ENCODE measurements around the gene OR9G4. TPM values are rescaled to one million over a fixed set of nuclear protein-coding genes. Genes with fewer than 3 reads are reported as not detected.

OR9G4 gene
- total and polyA plus RNA-seq, 2 of the 13 experiments (the other 11 are each of a cell fraction or from before 2014, with no cell fraction given) = not detected

DNA sequence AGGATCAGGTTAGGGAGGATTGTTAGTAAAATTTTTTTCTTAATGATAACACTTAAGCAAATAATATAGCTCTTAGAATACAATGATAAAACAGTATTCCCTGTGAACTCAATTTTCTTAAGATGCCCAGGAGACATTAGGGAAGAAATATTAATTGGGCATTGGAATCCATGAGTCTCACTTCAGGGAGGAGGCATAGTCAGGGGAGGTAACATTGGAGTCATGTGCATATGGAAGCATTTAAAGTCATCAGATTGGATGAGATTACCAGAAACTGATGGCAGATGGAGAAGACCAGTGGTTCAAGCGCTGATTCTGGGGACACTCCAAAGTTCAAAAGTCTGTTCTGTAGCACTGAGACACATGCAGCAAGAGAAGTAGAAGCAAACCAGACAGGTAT lies 49.7 kb downstream of the OR9G4 start, which contains the start of gene OR9G1 (continued):
- no peak for TF ChIP-seq CREM (IDR thresholded peaks at IDR 0.05)
- no peak for TF ChIP-seq CREM (CRISPR knock-in tag; IDR thresholded peaks at IDR 0.05)
- no peak for TF ChIP-seq MIER2 (CRISPR knock-in tag; IDR thresholded peaks at IDR 0.05)
- no peak for TF ChIP-seq ZNF274 (CRISPR knock-in tag; IDR thresholded peaks at IDR 0.05)

DNA sequence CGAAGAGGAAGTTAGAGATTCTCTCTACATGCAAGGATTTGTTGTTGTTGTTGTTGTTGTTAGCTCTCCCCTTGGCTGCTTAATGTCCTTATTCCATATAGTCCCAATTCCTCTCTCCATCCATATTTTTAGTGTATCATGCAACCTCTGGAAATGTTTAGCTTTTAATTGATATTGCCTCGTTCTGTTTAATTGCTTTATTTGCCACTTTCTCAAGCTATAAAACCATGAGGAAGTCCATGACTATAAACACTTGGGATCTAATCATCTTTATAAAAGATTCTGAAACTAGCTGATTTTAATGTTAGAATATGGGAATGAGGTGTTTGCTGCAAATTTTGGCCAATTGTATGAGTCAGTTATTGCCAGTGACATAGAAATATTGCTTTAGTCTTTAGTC lies 55.1 kb downstream of the OR9G4 start:
- WGBS (ENCODE audit: low lambda C conversion rate) = 13% methylated on average over 2 of the region's 2 CpGs
- TF ChIP-seq, protein P1, sequence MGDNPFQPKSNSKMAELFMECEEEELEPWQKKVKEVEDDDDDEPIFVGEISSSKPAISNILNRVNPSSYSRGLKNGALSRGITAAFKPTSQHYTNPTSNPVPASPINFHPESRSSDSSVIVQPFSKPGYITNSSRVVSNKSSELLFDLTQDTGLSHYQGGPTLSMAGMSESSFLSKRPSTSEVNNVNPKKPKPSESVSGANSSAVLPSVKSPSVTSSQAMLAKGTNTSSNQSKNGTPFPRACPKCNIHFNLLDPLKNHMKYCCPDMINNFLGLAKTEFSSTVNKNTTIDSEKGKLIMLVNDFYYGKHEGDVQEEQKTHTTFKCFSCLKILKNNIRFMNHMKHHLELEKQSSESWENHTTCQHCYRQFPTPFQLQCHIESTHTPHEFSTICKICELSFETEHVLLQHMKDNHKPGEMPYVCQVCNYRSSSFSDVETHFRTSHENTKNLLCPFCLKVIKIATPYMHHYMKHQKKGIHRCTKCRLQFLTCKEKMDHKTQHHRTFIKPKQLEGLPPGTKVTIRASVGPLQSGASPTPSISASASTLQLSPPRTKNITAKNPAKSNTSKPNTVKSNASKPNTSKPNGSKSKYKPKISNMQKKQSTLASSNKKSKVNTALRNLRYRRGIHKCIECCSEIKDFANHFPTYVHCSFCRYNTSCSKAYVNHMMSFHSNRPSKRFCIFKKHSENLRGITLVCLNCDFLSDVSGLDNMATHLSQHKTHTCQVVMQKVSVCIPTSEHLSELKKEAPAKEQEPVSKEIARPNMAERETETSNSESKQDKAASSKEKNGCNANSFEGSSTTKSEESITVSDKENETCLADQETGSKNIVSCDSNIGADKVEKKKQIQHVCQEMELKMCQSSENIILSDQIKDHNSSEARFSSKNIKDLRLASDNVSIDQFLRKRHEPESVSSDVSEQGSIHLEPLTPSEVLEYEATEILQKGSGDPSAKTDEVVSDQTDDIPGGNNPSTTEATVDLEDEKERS (CRISPR knock-in tag; IDR thresholded peaks at IDR 0.05) = no peak
- TF ChIP-seq SP2 (CRISPR knock-in tag; IDR thresholded peaks at IDR 0.05) (no peak), NCOA2 (CRISPR knock-in tag; IDR thresholded peaks at IDR 0.05) (no peak)
- TF ChIP-seq, protein P2, sequence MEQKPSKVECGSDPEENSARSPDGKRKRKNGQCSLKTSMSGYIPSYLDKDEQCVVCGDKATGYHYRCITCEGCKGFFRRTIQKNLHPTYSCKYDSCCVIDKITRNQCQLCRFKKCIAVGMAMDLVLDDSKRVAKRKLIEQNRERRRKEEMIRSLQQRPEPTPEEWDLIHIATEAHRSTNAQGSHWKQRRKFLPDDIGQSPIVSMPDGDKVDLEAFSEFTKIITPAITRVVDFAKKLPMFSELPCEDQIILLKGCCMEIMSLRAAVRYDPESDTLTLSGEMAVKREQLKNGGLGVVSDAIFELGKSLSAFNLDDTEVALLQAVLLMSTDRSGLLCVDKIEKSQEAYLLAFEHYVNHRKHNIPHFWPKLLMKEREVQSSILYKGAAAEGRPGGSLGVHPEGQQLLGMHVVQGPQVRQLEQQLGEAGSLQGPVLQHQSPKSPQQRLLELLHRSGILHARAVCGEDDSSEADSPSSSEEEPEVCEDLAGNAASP (CRISPR knock-in tag; IDR thresholded peaks at IDR 0.05; ENCODE audit: borderline replicate concordance) = no peak
- TF ChIP-seq, protein P3, sequence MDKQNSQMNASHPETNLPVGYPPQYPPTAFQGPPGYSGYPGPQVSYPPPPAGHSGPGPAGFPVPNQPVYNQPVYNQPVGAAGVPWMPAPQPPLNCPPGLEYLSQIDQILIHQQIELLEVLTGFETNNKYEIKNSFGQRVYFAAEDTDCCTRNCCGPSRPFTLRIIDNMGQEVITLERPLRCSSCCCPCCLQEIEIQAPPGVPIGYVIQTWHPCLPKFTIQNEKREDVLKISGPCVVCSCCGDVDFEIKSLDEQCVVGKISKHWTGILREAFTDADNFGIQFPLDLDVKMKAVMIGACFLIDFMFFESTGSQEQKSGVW (CRISPR knock-in tag; IDR thresholded peaks at IDR 0.05; ENCODE audit: borderline replicate concordance) = no peak

More for the DNA sequence above, 55.1 kb downstream of the OR9G4 start:
- H3K4me1 ChIP-seq (ENCODE audit: insufficient read depth, low read length) = no peaks in the 10 kb centered on the region
- H3K9me3 ChIP-seq (ENCODE audit: low read length) = no peaks in the 10 kb centered on the region
- no peak overlapping the region for H3K4me3 ChIP-seq (replicated peaks in 1 of 3; ENCODE audit: insufficient read depth in 1 of 3, low read depth in 2 of 3, low read length in 3 of 3)
- H3K79me2 ChIP-seq (ENCODE audit: insufficient read depth, low read length) = no peaks in the 10 kb centered on the region
- FAIRE-seq = no peak
- ChIA-PET CTCF (ENCODE audit: low intra/inter-chr PET ratio, low total read pairs) (no interaction called here), POLR2A (no interaction called here)
- no peaks in the 10 kb centered on the region for H4K20me1 ChIP-seq (ENCODE audit: insufficient read depth, low read length)
- no peak overlapping the region for H2AFZ ChIP-seq (ENCODE audit: low read length)
- H3K4me2 ChIP-seq (ENCODE audit: low read depth, low read length) = no peak overlapping the region
- BruUV-seq (replicated peaks) = no TSS peak
- intact Hi-C loops (cut with micrococcal nuclease; ENCODE audit: unreplicated experiment) = no loop called here
- H3K36me3 ChIP-seq (replicated peaks in 1 of 2; ENCODE audit: control insufficient read depth in 1 of 2, insufficient read depth in 2 of 2, low read length in 2 of 2) = no peaks in the 10 kb centered on the region
- H3K9ac ChIP-seq (ENCODE audit: insufficient read depth, low read depth, low read length) = no peak overlapping the region
- H3K27ac ChIP-seq (ENCODE audit: extremely low read length, insufficient read depth, low read length) = no peak overlapping the region
- DNase-seq (ENCODE audit: low spot score) = no peak
- in situ Hi-C loops (cut with HindIII; ENCODE audit: extremely low pct_ligation_motif_present, low pct_unique_long_range_greater_than_20kb) = no loop called here
- no peak for ATAC-seq
- no peaks in the 10 kb centered on the region for H3K27me3 ChIP-seq (ENCODE audit: control insufficient read depth in 1 of 2, insufficient read depth in 2 of 2, low read length in 2 of 2)
